Neural cell (in vitro differentiated cells): ENCODE results near the gene GSTM3. TPM values are rescaled to one million over a fixed set of nuclear protein-coding genes. Genes with fewer than 3 reads are reported as not detected.
"Not testable (repeated sequence)": the region's sequence is repeated elsewhere in the genome, so short reads cannot be mapped to it uniquely, and the experiment has no call there.

Experiments
- H2AFZ ChIP-seq: fragments of 200-600, 300-800 bp; sonication (generic), shearing (Covaris generic); 2 replicates; pipeline ENCODE4 v1.6.0; 2014; ENCODE audit warnings: low read depth, mild to moderate bottlenecking, antibody characterized with exemption, low read length, moderate library complexity
- H3F3A ChIP-seq: fragments of 200-600 bp; shearing (Covaris generic); 2 replicates; pipeline ENCODE4 v1.6.1; 2016; ENCODE audit warnings: mild to moderate bottlenecking, moderate library complexity, mixed read lengths, antibody characterized with exemption, low read length; ENCODE audit not compliant: insufficient read depth, poor library complexity, severe bottlenecking
- H3K27ac ChIP-seq: fragments of 200-600, 300-800 bp; sonication (generic), shearing (Covaris generic); 2 replicates; pipeline ENCODE4 v1.5.1; 2014; ENCODE audit warnings: mild to moderate bottlenecking, low read length, moderate library complexity
- H3K27me3 ChIP-seq: fragments of 300-800, 200-600 bp; sonication (generic), shearing (Covaris generic); 2 replicates; pipeline ENCODE4 v1.6.0; 2014; ENCODE audit warnings: mild to moderate bottlenecking, low read depth, low read length, moderate library complexity; ENCODE audit not compliant: insufficient read depth
- H3K36me3 ChIP-seq: fragments of 300-800, 200-600 bp; sonication (generic), shearing (Covaris generic); 2 replicates; pipeline ENCODE4 v1.5.1; 2014; ENCODE audit warnings: mild to moderate bottlenecking, antibody characterized with exemption, low read length, moderate library complexity; ENCODE audit not compliant: insufficient read depth
- H3K4me2 ChIP-seq: fragments of 300-800, 200-600 bp; sonication (generic), shearing (Covaris generic); 2 replicates; pipeline ENCODE4 v1.6.0; 2014; ENCODE audit warnings: mild to moderate bottlenecking, low read length
- H3K4me3 ChIP-seq: fragments of 300-800, 200-600 bp; sonication (generic), shearing (Covaris generic); 2 replicates; pipeline ENCODE4 v1.5.1; 2014; ENCODE audit warnings: mild to moderate bottlenecking, low read length, moderate library complexity
- H3K79me2 ChIP-seq: fragments of 200-600 bp; shearing (Covaris generic); replicated peaks from 2 replicates; pipeline ENCODE4 v1.6.0; 2014; ENCODE audit warnings: mild to moderate bottlenecking, low read length, moderate library complexity; ENCODE audit not compliant: insufficient read depth
- H3K9ac ChIP-seq: fragments of 300-800, 200-600 bp; sonication (generic), shearing (Covaris generic); 2 replicates; pipeline ENCODE4 v1.6.1; 2016; ENCODE audit warnings: mild to moderate bottlenecking, low read length, mixed read lengths
- H3K9me2 ChIP-seq: fragments of 200-600 bp; shearing (Covaris generic); 2 replicates; pipeline ENCODE4 v1.6.1; 2016; ENCODE audit warnings: mild to moderate bottlenecking, low read length, mixed read lengths; ENCODE audit not compliant: insufficient read depth
- H3K9me3 ChIP-seq: fragments of 200-600, 300-800 bp; sonication (generic), shearing (Covaris generic); 2 replicates; pipeline ENCODE4 v1.6.1; 2016; ENCODE audit warnings: mild to moderate bottlenecking, mixed run types, low read length, moderate library complexity, mixed read lengths
- H4K20me1 ChIP-seq: fragments of 200-600 bp; shearing (Covaris generic); 2 replicates; pipeline ENCODE4 v1.6.1; 2016; ENCODE audit warnings: mild to moderate bottlenecking, mixed run types; ENCODE audit not compliant: insufficient read depth
- EP300 ChIP-seq: fragments of 450-650 bp; conservative IDR thresholded peaks from 2 replicates; pipeline ENCODE4 v1.6.1; 2014; ENCODE audit warnings: antibody characterized with exemption, mild to moderate bottlenecking, moderate library complexity; ENCODE audit not compliant: poor library complexity, severe bottlenecking
- EZH2 ChIP-seq: fragments of 200-600, 300-800 bp; shearing (Covaris generic), sonication (generic); IDR thresholded peaks from 2 replicates; pipeline ENCODE4 v1.6.1; 2014; ENCODE audit warnings: antibody characterized with exemption, low read length, borderline replicate concordance, mild to moderate bottlenecking; ENCODE audit not compliant: insufficient read depth, poor library complexity, severe bottlenecking
- MXI1 ChIP-seq: fragments of 450-650 bp; conservative IDR thresholded peaks from 2 replicates; pipeline ENCODE4 v1.6.1; 2014; ENCODE audit warnings: antibody characterized with exemption, mild to moderate bottlenecking; ENCODE audit not compliant: poor library complexity, severe bottlenecking
- POLR2AphosphoS5 ChIP-seq: IDR thresholded peaks from 2 replicates; pipeline ENCODE4 v1.6.1; 2012
- RAD21 ChIP-seq: fragments of 450-650 bp; conservative IDR thresholded peaks from 2 replicates; pipeline ENCODE4 v1.6.1; 2014; ENCODE audit warnings: antibody characterized with exemption, mild to moderate bottlenecking, moderate library complexity
- SMC3 ChIP-seq: fragments of 450-650 bp; conservative IDR thresholded peaks from 2 replicates; pipeline ENCODE4 v1.6.1; 2014; ENCODE audit warnings: antibody characterized with exemption, mild to moderate bottlenecking, moderate library complexity; ENCODE audit not compliant: poor library complexity
- TAF1 ChIP-seq: IDR thresholded peaks from 2 replicates; pipeline ENCODE4 v1.6.1; 2012; ENCODE audit warnings: low read depth
- polyA plus RNA-seq: library from polyadenylated mRNA; depleted of rRNA; stranded (reverse); fragments of >200 nt; gene quantifications from 2 replicates; pipeline ENCODE4 v1.2.3, GENCODE V29; 2014
- TF ChIP-seq, protein P1 (sequence below): fragments of 450-650 bp; IDR thresholded peaks from 2 replicates; pipeline ENCODE4 v1.5.1; 2014; ENCODE audit warnings: antibody characterized with exemption, mild to moderate bottlenecking, moderate library complexity; ENCODE audit not compliant: poor library complexity, severe bottlenecking
- TF ChIP-seq, protein P2 (sequence below): IDR thresholded peaks from 2 replicates; pipeline ENCODE4 v1.6.1; 2012; ENCODE audit warnings: borderline replicate concordance

The GSTM3 gene
- polyA plus RNA-seq, 1 donor from 2014 or later: 195 TPM

DNA sequence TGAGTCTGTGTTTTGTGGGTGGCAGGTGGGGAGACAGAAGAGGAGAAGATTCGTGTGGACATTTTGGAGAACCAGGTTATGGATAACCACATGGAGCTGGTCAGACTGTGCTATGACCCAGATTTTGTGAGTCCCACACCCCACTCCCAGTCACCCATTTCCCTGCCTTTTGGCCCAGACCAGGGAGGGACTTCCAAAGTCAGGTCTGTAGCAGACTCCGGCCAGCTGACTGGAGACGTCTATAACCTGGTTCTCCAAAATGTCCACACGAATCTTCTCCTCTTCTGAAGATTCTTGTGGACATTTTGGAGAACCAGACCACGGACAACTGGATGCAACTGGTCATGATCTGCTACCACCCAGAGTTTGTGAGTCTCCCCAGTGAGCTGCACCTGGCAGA, 27.2 kb downstream of the GSTM3 start:
- H3K79me2 ChIP-seq: no peaks in the 10 kb centered on the region
- H3K4me2 ChIP-seq: no peak overlapping the region
- H3K27ac ChIP-seq: no peak overlapping the region
- TF ChIP-seq EP300 (no peak), EZH2 (no peak), RAD21 (no peak), SMC3 (no peak), TAF1 (no peak), MXI1 (no peak), POLR2AphosphoS5 (no peak)
- TF ChIP-seq, protein P1, sequence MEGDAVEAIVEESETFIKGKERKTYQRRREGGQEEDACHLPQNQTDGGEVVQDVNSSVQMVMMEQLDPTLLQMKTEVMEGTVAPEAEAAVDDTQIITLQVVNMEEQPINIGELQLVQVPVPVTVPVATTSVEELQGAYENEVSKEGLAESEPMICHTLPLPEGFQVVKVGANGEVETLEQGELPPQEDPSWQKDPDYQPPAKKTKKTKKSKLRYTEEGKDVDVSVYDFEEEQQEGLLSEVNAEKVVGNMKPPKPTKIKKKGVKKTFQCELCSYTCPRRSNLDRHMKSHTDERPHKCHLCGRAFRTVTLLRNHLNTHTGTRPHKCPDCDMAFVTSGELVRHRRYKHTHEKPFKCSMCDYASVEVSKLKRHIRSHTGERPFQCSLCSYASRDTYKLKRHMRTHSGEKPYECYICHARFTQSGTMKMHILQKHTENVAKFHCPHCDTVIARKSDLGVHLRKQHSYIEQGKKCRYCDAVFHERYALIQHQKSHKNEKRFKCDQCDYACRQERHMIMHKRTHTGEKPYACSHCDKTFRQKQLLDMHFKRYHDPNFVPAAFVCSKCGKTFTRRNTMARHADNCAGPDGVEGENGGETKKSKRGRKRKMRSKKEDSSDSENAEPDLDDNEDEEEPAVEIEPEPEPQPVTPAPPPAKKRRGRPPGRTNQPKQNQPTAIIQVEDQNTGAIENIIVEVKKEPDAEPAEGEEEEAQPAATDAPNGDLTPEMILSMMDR: no peak
- TF ChIP-seq, protein P2, sequence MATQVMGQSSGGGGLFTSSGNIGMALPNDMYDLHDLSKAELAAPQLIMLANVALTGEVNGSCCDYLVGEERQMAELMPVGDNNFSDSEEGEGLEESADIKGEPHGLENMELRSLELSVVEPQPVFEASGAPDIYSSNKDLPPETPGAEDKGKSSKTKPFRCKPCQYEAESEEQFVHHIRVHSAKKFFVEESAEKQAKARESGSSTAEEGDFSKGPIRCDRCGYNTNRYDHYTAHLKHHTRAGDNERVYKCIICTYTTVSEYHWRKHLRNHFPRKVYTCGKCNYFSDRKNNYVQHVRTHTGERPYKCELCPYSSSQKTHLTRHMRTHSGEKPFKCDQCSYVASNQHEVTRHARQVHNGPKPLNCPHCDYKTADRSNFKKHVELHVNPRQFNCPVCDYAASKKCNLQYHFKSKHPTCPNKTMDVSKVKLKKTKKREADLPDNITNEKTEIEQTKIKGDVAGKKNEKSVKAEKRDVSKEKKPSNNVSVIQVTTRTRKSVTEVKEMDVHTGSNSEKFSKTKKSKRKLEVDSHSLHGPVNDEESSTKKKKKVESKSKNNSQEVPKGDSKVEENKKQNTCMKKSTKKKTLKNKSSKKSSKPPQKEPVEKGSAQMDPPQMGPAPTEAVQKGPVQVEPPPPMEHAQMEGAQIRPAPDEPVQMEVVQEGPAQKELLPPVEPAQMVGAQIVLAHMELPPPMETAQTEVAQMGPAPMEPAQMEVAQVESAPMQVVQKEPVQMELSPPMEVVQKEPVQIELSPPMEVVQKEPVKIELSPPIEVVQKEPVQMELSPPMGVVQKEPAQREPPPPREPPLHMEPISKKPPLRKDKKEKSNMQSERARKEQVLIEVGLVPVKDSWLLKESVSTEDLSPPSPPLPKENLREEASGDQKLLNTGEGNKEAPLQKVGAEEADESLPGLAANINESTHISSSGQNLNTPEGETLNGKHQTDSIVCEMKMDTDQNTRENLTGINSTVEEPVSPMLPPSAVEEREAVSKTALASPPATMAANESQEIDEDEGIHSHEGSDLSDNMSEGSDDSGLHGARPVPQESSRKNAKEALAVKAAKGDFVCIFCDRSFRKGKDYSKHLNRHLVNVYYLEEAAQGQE: no peak
- no peaks in the 10 kb centered on the region for H3K27me3 ChIP-seq
- H4K20me1 ChIP-seq: no peaks in the 10 kb centered on the region
- no peak overlapping the region for H3K4me3 ChIP-seq
- H3F3A ChIP-seq: no peaks in the 10 kb centered on the region
- no peaks in the 10 kb centered on the region for H3K36me3 ChIP-seq
- no peaks in the 10 kb centered on the region for H3K9me3 ChIP-seq
- no peaks in the 10 kb centered on the region for H3K9me2 ChIP-seq
- H3K9ac ChIP-seq: no peak overlapping the region
- H2AFZ ChIP-seq: no peak overlapping the region

DNA sequence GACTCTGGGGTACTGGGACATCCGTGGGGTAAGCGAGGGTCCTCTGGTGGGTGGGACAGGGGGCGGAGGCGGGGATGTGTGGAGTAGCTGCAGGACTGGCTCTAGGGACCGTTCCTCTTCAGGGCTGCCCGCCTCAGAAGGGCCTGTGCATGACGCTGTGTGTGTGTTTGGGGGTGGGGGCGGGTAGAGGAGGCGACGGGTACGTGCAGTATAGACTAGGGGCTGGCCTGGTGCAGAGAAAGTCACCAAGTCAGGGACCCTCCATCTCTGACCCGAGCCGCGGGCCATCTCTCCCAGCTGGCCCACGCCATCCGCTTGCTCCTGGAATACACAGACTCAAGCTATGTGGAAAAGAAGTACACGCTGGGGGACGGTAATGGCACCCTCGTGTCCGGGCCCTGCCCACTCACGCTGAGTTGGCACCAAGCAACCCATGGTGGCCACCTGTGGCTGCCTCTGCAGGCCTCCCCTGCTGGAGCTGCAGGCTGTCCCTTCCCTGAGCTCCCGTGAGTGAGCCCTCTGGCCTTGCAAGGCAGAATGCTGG, 28.4 kb downstream of the GSTM3 start:
- Histone ChIP-seq H3K4me2 (no peak overlapping the region), H4K20me1 (no peaks in the 10 kb centered on the region), H3F3A (no peaks in the 10 kb centered on the region), H3K4me3 (no peak overlapping the region), H3K27me3 (no peaks in the 10 kb centered on the region), H3K36me3 (no peaks in the 10 kb centered on the region), H3K27ac (no peak overlapping the region), H2AFZ (no peak overlapping the region), H3K9me3 (no peaks in the 10 kb centered on the region), H3K9ac (no peak overlapping the region), H3K9me2 (no peaks in the 10 kb centered on the region), H3K79me2 (no peaks in the 10 kb centered on the region)
- TF ChIP-seq SMC3 (no peak), RAD21 (no peak), TAF1 (no peak), EP300 (no peak), EZH2 (no peak), POLR2AphosphoS5 (no peak), MXI1 (no peak)
- TF ChIP-seq, protein P1: no peak
- TF ChIP-seq, protein P2: no peak

DNA sequence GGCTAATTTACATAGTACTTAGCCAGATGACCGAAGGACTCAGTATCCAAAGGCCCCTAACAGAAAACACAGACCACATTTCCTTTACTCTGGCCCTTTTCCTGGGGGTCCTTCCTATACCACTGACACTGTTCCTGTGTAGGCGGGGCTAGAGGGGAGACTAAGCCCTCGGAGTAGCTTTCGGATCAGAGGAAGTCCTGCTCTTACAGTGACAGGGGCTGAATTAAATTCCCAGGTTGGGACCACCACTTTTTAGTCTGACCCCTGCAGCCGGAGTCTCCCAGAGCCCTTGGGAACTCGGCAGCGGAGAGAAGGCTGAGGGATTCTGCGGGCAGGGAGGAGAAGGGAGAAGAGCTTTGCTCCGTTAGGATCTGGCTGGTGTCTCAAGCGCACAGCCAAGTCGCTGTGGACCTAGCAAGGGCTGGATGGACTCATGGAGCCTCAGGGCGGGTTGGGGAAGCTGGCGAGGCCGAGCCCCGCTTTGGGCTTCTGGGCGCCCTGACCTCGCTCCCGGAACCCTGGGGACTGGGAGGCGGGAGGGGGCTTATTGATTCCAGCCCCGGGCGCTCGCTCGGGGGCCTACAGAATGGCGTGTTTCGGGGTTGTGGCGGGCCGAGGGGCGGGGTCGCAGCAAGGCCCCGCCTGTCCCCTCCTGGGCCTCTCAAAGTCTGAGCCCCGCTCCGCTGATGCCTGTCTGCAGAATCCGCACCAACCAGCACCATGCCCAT, 29.1 kb downstream of the GSTM3 start, which contains the start of gene GSTM5:
TSS of gene GSTM5 (plus strand) at position 659 of the 728 bp plus-strand sequence. CDS start at position 721, 62 bp downstream.
- H4K20me1 ChIP-seq, H3K4me3 ChIP-seq, H3F3A ChIP-seq, H2AFZ ChIP-seq, H3K27ac ChIP-seq, H3K9ac ChIP-seq, H3K9me3 ChIP-seq, H3K4me2 ChIP-seq, H3K36me3 ChIP-seq, H3K79me2 ChIP-seq, H3K9me2 ChIP-seq, H3K27me3 ChIP-seq: not testable (repeated sequence)
